Neural cell (in vitro differentiated cells): ENCODE data around the gene LY6G6F. TPM values are rescaled to one million over a fixed set of nuclear protein-coding genes. Genes with fewer than 3 reads are reported as not detected.

Source experiments
- H2AFZ ChIP-seq: fragments of 200-600, 300-800 bp; sonication (generic), shearing (Covaris generic); 2 replicates; pipeline ENCODE4 v1.6.0; 2014; ENCODE audit warnings: low read depth, mild to moderate bottlenecking, antibody characterized with exemption, low read length, moderate library complexity
- H3F3A ChIP-seq: fragments of 200-600 bp; shearing (Covaris generic); 2 replicates; pipeline ENCODE4 v1.6.1; 2016; ENCODE audit warnings: mild to moderate bottlenecking, moderate library complexity, mixed read lengths, antibody characterized with exemption, low read length; ENCODE audit not compliant: insufficient read depth, poor library complexity, severe bottlenecking
- H3K27ac ChIP-seq: fragments of 200-600, 300-800 bp; sonication (generic), shearing (Covaris generic); 2 replicates; pipeline ENCODE4 v1.5.1; 2014; ENCODE audit warnings: mild to moderate bottlenecking, low read length, moderate library complexity
- H3K27me3 ChIP-seq: fragments of 300-800, 200-600 bp; sonication (generic), shearing (Covaris generic); 2 replicates; pipeline ENCODE4 v1.6.0; 2014; ENCODE audit warnings: mild to moderate bottlenecking, low read depth, low read length, moderate library complexity; ENCODE audit not compliant: insufficient read depth
- H3K36me3 ChIP-seq: fragments of 300-800, 200-600 bp; sonication (generic), shearing (Covaris generic); 2 replicates; pipeline ENCODE4 v1.5.1; 2014; ENCODE audit warnings: mild to moderate bottlenecking, antibody characterized with exemption, low read length, moderate library complexity; ENCODE audit not compliant: insufficient read depth
- H3K4me2 ChIP-seq: fragments of 300-800, 200-600 bp; sonication (generic), shearing (Covaris generic); 2 replicates; pipeline ENCODE4 v1.6.0; 2014; ENCODE audit warnings: mild to moderate bottlenecking, low read length
- H3K4me3 ChIP-seq: fragments of 300-800, 200-600 bp; sonication (generic), shearing (Covaris generic); 2 replicates; pipeline ENCODE4 v1.5.1; 2014; ENCODE audit warnings: mild to moderate bottlenecking, low read length, moderate library complexity
- H3K79me2 ChIP-seq: fragments of 200-600 bp; shearing (Covaris generic); replicated peaks from 2 replicates; pipeline ENCODE4 v1.6.0; 2014; ENCODE audit warnings: mild to moderate bottlenecking, low read length, moderate library complexity; ENCODE audit not compliant: insufficient read depth
- H3K9ac ChIP-seq: fragments of 300-800, 200-600 bp; sonication (generic), shearing (Covaris generic); 2 replicates; pipeline ENCODE4 v1.6.1; 2016; ENCODE audit warnings: mild to moderate bottlenecking, low read length, mixed read lengths
- H3K9me2 ChIP-seq: fragments of 200-600 bp; shearing (Covaris generic); 2 replicates; pipeline ENCODE4 v1.6.1; 2016; ENCODE audit warnings: mild to moderate bottlenecking, low read length, mixed read lengths; ENCODE audit not compliant: insufficient read depth
- H3K9me3 ChIP-seq: fragments of 200-600, 300-800 bp; sonication (generic), shearing (Covaris generic); 2 replicates; pipeline ENCODE4 v1.6.1; 2016; ENCODE audit warnings: mild to moderate bottlenecking, mixed run types, low read length, moderate library complexity, mixed read lengths
- H4K20me1 ChIP-seq: fragments of 200-600 bp; shearing (Covaris generic); 2 replicates; pipeline ENCODE4 v1.6.1; 2016; ENCODE audit warnings: mild to moderate bottlenecking, mixed run types; ENCODE audit not compliant: insufficient read depth
- EP300 ChIP-seq: fragments of 450-650 bp; conservative IDR thresholded peaks from 2 replicates; pipeline ENCODE4 v1.6.1; 2014; ENCODE audit warnings: antibody characterized with exemption, mild to moderate bottlenecking, moderate library complexity; ENCODE audit not compliant: poor library complexity, severe bottlenecking
- EZH2 ChIP-seq: fragments of 200-600, 300-800 bp; shearing (Covaris generic), sonication (generic); IDR thresholded peaks from 2 replicates; pipeline ENCODE4 v1.6.1; 2014; ENCODE audit warnings: antibody characterized with exemption, low read length, borderline replicate concordance, mild to moderate bottlenecking; ENCODE audit not compliant: insufficient read depth, poor library complexity, severe bottlenecking
- MXI1 ChIP-seq: fragments of 450-650 bp; conservative IDR thresholded peaks from 2 replicates; pipeline ENCODE4 v1.6.1; 2014; ENCODE audit warnings: antibody characterized with exemption, mild to moderate bottlenecking; ENCODE audit not compliant: poor library complexity, severe bottlenecking
- POLR2AphosphoS5 ChIP-seq: IDR thresholded peaks from 2 replicates; pipeline ENCODE4 v1.6.1; 2012
- RAD21 ChIP-seq: fragments of 450-650 bp; conservative IDR thresholded peaks from 2 replicates; pipeline ENCODE4 v1.6.1; 2014; ENCODE audit warnings: antibody characterized with exemption, mild to moderate bottlenecking, moderate library complexity
- SMC3 ChIP-seq: fragments of 450-650 bp; conservative IDR thresholded peaks from 2 replicates; pipeline ENCODE4 v1.6.1; 2014; ENCODE audit warnings: antibody characterized with exemption, mild to moderate bottlenecking, moderate library complexity; ENCODE audit not compliant: poor library complexity
- TAF1 ChIP-seq: IDR thresholded peaks from 2 replicates; pipeline ENCODE4 v1.6.1; 2012; ENCODE audit warnings: low read depth
- polyA plus RNA-seq: library from polyadenylated mRNA; depleted of rRNA; stranded (reverse); fragments of >200 nt; gene quantifications from 2 replicates; pipeline ENCODE4 v1.2.3, GENCODE V29; 2014
- TF ChIP-seq, protein P1 (sequence below): fragments of 450-650 bp; IDR thresholded peaks from 2 replicates; pipeline ENCODE4 v1.5.1; 2014; ENCODE audit warnings: antibody characterized with exemption, mild to moderate bottlenecking, moderate library complexity; ENCODE audit not compliant: poor library complexity, severe bottlenecking
- TF ChIP-seq, protein P2 (sequence below): IDR thresholded peaks from 2 replicates; pipeline ENCODE4 v1.6.1; 2012; ENCODE audit warnings: borderline replicate concordance

LY6G6F gene
- polyA plus RNA-seq, 1 donor from 2014 or later, result not detected

GRCh38 chr6:31721351-31722020, 14.8 kb downstream of the LY6G6F start, which contains the start of gene LY6G6C:
TSS of gene LY6G6C (minus strand) at chr6:31721746. CDS start at chr6:31721679, 67 bp downstream.
- no peaks in the 10 kb centered on the region for H4K20me1 ChIP-seq
- TF ChIP-seq, protein P1, sequence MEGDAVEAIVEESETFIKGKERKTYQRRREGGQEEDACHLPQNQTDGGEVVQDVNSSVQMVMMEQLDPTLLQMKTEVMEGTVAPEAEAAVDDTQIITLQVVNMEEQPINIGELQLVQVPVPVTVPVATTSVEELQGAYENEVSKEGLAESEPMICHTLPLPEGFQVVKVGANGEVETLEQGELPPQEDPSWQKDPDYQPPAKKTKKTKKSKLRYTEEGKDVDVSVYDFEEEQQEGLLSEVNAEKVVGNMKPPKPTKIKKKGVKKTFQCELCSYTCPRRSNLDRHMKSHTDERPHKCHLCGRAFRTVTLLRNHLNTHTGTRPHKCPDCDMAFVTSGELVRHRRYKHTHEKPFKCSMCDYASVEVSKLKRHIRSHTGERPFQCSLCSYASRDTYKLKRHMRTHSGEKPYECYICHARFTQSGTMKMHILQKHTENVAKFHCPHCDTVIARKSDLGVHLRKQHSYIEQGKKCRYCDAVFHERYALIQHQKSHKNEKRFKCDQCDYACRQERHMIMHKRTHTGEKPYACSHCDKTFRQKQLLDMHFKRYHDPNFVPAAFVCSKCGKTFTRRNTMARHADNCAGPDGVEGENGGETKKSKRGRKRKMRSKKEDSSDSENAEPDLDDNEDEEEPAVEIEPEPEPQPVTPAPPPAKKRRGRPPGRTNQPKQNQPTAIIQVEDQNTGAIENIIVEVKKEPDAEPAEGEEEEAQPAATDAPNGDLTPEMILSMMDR, result no peak
- no peak for TF ChIP-seq RAD21
- TF ChIP-seq EP300, result no peak
- no peak for TF ChIP-seq TAF1
- no peak for TF ChIP-seq MXI1
- no peak for TF ChIP-seq EZH2
- TF ChIP-seq SMC3, result no peak
- TF ChIP-seq, protein P2, sequence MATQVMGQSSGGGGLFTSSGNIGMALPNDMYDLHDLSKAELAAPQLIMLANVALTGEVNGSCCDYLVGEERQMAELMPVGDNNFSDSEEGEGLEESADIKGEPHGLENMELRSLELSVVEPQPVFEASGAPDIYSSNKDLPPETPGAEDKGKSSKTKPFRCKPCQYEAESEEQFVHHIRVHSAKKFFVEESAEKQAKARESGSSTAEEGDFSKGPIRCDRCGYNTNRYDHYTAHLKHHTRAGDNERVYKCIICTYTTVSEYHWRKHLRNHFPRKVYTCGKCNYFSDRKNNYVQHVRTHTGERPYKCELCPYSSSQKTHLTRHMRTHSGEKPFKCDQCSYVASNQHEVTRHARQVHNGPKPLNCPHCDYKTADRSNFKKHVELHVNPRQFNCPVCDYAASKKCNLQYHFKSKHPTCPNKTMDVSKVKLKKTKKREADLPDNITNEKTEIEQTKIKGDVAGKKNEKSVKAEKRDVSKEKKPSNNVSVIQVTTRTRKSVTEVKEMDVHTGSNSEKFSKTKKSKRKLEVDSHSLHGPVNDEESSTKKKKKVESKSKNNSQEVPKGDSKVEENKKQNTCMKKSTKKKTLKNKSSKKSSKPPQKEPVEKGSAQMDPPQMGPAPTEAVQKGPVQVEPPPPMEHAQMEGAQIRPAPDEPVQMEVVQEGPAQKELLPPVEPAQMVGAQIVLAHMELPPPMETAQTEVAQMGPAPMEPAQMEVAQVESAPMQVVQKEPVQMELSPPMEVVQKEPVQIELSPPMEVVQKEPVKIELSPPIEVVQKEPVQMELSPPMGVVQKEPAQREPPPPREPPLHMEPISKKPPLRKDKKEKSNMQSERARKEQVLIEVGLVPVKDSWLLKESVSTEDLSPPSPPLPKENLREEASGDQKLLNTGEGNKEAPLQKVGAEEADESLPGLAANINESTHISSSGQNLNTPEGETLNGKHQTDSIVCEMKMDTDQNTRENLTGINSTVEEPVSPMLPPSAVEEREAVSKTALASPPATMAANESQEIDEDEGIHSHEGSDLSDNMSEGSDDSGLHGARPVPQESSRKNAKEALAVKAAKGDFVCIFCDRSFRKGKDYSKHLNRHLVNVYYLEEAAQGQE, result no peak
- no peak for TF ChIP-seq POLR2AphosphoS5
- no peaks in the 10 kb centered on the region for H3K9me2 ChIP-seq
- no peak within 1 kb of the TSS for H3K9ac ChIP-seq
- no peaks in the 10 kb centered on the region for H3K79me2 ChIP-seq
- H3K27ac ChIP-seq, result no peak within 1 kb of the TSS
- H3K4me3 ChIP-seq, result no peak within 1 kb of the TSS
- no peaks in the 10 kb centered on the region for H3K27me3 ChIP-seq
- H3K4me2 ChIP-seq, result no peak within 1 kb of the TSS
- H3K36me3 ChIP-seq, result no peaks in the 10 kb centered on the region
- H2AFZ ChIP-seq, result no peak within 1 kb of the TSS
- no peaks in the 10 kb centered on the region for H3F3A ChIP-seq
- no peaks in the 10 kb centered on the region for H3K9me3 ChIP-seq

DNA sequence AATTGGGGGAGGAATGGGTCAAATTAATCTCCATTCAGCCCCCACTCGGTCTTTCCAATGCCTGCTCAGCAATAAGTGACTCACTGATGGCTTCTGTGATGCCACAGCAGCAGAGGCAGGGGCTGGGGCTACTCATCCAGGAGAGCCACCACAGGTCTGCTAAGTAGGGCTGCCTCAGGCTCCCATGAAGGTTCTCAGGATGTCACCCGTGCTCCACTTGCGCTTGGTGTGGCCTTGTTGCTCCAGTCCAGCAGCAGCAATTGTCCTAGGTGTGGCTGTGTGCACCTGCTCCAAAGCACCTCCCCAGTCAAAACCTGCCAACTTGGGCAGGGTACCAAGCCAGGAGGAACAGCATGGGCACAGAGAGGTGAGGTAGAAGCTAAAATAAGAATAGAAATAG, 15.5 kb downstream of the LY6G6F start:
- no peak overlapping the region for H3K4me3 ChIP-seq
- no peaks in the 10 kb centered on the region for H3K79me2 ChIP-seq
- TF ChIP-seq EP300, result no peak
- TF ChIP-seq RAD21, result no peak
- TF ChIP-seq, protein P1, result no peak
- TF ChIP-seq, protein P2, result no peak
- no peak for TF ChIP-seq EZH2
- TF ChIP-seq SMC3, result no peak
- TF ChIP-seq MXI1, result no peak
- no peak for TF ChIP-seq TAF1
- no peak for TF ChIP-seq POLR2AphosphoS5
- H4K20me1 ChIP-seq, result no peaks in the 10 kb centered on the region
- H3K36me3 ChIP-seq, result no peaks in the 10 kb centered on the region
- no peak overlapping the region for H3K27ac ChIP-seq
- H3K4me2 ChIP-seq, result no peak overlapping the region
- no peak overlapping the region for H3K9ac ChIP-seq
- no peaks in the 10 kb centered on the region for H3F3A ChIP-seq
- H3K27me3 ChIP-seq, result no peaks in the 10 kb centered on the region
- no peaks in the 10 kb centered on the region for H3K9me3 ChIP-seq
- no peaks in the 10 kb centered on the region for H3K9me2 ChIP-seq
- no peak overlapping the region for H2AFZ ChIP-seq
